ENCODE data around the gene CLEC14A.

- TF ChIP-seq POLR2A (IDR thresholded peaks at IDR 0.05; ENCODE audit: low read depth, low read length): no peak
- TF ChIP-seq TAF1 (IDR thresholded peaks at IDR 0.05; ENCODE audit: borderline replicate concordance, low read depth, low read length): no peak
- no peak for TF ChIP-seq POLR2AphosphoS5 (IDR thresholded peaks at IDR 0.05; ENCODE audit: low read depth, low read length)
These were observed 41.8 kb upstream of the CLEC14A start for GRCh38 chr14:38297681-38298080.

All from GM12892 (cell line).